ENCODE measurements around the gene IMP4. TPM values are rescaled to one million over a fixed set of nuclear protein-coding genes. Genes with fewer than 3 reads are reported as not detected.

The IMP4 gene
- total and polyA plus RNA-seq, 10 of the 15 experiments (the other 5 are each of a cell fraction or from before 2014, with no cell fraction given), result 41.4 to 242 (median 166) TPM

GRCh38 chr2:130342020-130342532, 621 bp upstream of the IMP4 start:
- H3K4me2 ChIP-seq (ENCODE audit: control insufficient read depth, insufficient read depth), result peak overlapping the region; percentile 39
- H3K27ac ChIP-seq (ENCODE audit: control insufficient read depth, insufficient read depth), result peak overlapping the region; percentile 81
- ChIA-PET RAD21 (ENCODE audit: unreplicated experiment) (interaction anchor here (0.7 to 5.0 kb wide), 12 partner anchors 9 to 1340 kb away, joined by 3 to 34 read pairs (median 6); partner anchors contain the start of genes PTPN18 and SMPD4), SMC1A (ENCODE audit: uncharacterized antibody, unreplicated experiment) (interaction anchor here (0.7 to 3.7 kb wide), 10 partner anchors 9 to 1340 kb away, joined by 3 to 24 read pairs (median 8); no protein-coding TSS in a partner anchor), POLR2A (interaction anchor here (0.6 to 2.9 kb wide), 10 partner anchors 9 to 488 kb away, joined by 3 to 25 read pairs (median 4); partner anchors contain the start of gene SMPD4), CTCF (interaction anchor here (0.6 to 3.2 kb wide), 13 partner anchors 10 to 1332 kb away, joined by 3 to 38 read pairs (median 5); partner anchors contain the start of genes MZT2B, PTPN18 and SMPD4)
- peak overlapping the region; percentile 78 for H3K9ac ChIP-seq (ENCODE audit: control insufficient read depth, insufficient read depth, low read length)
- H3K9me3 ChIP-seq (replicated peaks; ENCODE audit: control insufficient read depth, insufficient read depth, low read length), result no peaks in the 10 kb centered on the region
- peaks cover 15% of the 10 kb centered on the region for H3K4me1 ChIP-seq (ENCODE audit: control insufficient read depth, insufficient read depth, low read length)
- under 1% methylated on average over 22 of the region's 24 CpGs for WGBS (ENCODE audit: insufficient coverage, insufficient replicate concordance, low lambda C conversion rate, missing lambda C conversion rate)
- in situ Hi-C loops (cut with MboI), result loop anchor here (25.0 kb wide), 1 partner anchor 1470 kb away; no protein-coding TSS in a partner anchor
- peaks cover 25% of the 10 kb centered on the region for H3K79me2 ChIP-seq (ENCODE audit: control insufficient read depth, insufficient read depth, low read length)
- H3K4me3 ChIP-seq, result peak overlapping the region; percentile 67
- no TSS peak for BruUV-seq (replicated peaks)
- FAIRE-seq (no peak), DNase-seq (ENCODE audit: low read depth, low spot score) (peak; percentile 84), ATAC-seq (peak; percentile 87)
- intact Hi-C loops (cut with micrococcal nuclease; ENCODE audit: unreplicated experiment), result loop anchor here (1.0 to 10.0 kb wide), 3 partner anchors 30 to 763 kb away; partner anchors contain the start of gene PLEKHB2
- H3K27me3 ChIP-seq (replicated peaks in 1 of 2; ENCODE audit: control insufficient read depth in 2 of 2, insufficient read depth in 2 of 2, low read length in 1 of 2), result no peaks in the 10 kb centered on the region
- H2AFZ ChIP-seq (ENCODE audit: control insufficient read depth, low read depth, low read length), result peak overlapping the region; percentile 95
- no peaks in the 10 kb centered on the region for H4K20me1 ChIP-seq (ENCODE audit: control insufficient read depth, insufficient read depth)
- peaks cover 19 to 21% of the 10 kb centered on the region in 2 experiments for H3K36me3 ChIP-seq (ENCODE audit: control insufficient read depth in 2 of 2, insufficient read depth in 2 of 2, low read length in 1 of 2)
- TF ChIP-seq EGR1 (IDR thresholded peaks at IDR 0.05; ENCODE audit: borderline replicate concordance in 1 of 2, low read depth in 2 of 2, low read length in 2 of 2) (no peak), CUX1 (IDR thresholded peaks at IDR 0.05; ENCODE audit: insufficient replicate concordance, low read depth, low read length) (no peak), TAF1 (IDR thresholded peaks at IDR 0.05; ENCODE audit: borderline replicate concordance, low read depth, low read length) (peak; percentile 66; the same call in 1 of the 2 replicates), ZNF622 (IDR thresholded peaks at IDR 0.05) (no peak), FOS (IDR thresholded peaks at IDR 0.05; ENCODE audit: borderline replicate concordance, extremely low read depth, insufficient read length) (no peak), CHD4 (IDR thresholded peaks at IDR 0.05) (no peak), MTA2 (IDR thresholded peaks at IDR 0.05; ENCODE audit: low read depth) (no peak; the same call in 1 of the 2 replicates), ATF3 (IDR thresholded peaks at IDR 0.05; ENCODE audit: borderline replicate concordance, extremely low read depth, low read depth, low read length) (no peak), RFX5 (IDR thresholded peaks at IDR 0.05; ENCODE audit: low read depth, low read length) (no peak; the same call in 1 of the 2 replicates), TARDBP (IDR thresholded peaks at IDR 0.05; ENCODE audit: borderline replicate concordance) (no peak), HSF1 (IDR thresholded peaks at IDR 0.05; ENCODE audit: low read depth, low read length) (no peak), ZBED1 (IDR thresholded peaks at IDR 0.05; ENCODE audit: borderline replicate concordance) (no peak; the same call in 1 of the 2 replicates), NRF1 (conservative IDR thresholded peaks at IDR 0.05; ENCODE audit: low read depth, low read length) (no peak), RAD21 (IDR thresholded peaks at IDR 0.05; ENCODE audit: insufficient read depth, low read depth, low read length) (no peak)
- TF ChIP-seq, protein P1, sequence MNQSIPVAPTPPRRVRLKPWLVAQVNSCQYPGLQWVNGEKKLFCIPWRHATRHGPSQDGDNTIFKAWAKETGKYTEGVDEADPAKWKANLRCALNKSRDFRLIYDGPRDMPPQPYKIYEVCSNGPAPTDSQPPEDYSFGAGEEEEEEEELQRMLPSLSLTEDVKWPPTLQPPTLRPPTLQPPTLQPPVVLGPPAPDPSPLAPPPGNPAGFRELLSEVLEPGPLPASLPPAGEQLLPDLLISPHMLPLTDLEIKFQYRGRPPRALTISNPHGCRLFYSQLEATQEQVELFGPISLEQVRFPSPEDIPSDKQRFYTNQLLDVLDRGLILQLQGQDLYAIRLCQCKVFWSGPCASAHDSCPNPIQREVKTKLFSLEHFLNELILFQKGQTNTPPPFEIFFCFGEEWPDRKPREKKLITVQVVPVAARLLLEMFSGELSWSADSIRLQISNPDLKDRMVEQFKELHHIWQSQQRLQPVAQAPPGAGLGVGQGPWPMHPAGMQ (IDR thresholded peaks at IDR 0.05; ENCODE audit: borderline replicate concordance), result no peak

Data from GM12878 (cell line).